Measurements from ENCODE around the gene ATAD1. TPM values are rescaled to one million over a fixed set of nuclear protein-coding genes. Genes with fewer than 3 reads are reported as not detected.

ATAD1 gene
- total RNA-seq, 1 experiment from 2014 or later, result 46.7 TPM

- no peak for TF ChIP-seq AFF4 (CRISPR knock-in tag; IDR thresholded peaks at IDR 0.05; ENCODE audit: borderline replicate concordance)
Observed at GRCh38 chr10:87722716-87723115, 95.3 kb downstream of the ATAD1 start (continued).

- CTCF ChIA-PET, result no interaction called here
- Mint-ChIP-seq H3K4me3 (no peak overlapping the region), H3K36me3 (peaks cover 4% of the 10 kb centered on the region; the same call in 1 of the 2 replicates), H3K27ac (no peak overlapping the region), H3K27me3 (ENCODE audit: low read depth) (no peaks in the 10 kb centered on the region), H3K9me3 (no peaks in the 10 kb centered on the region), H3K4me1 (0 out of 2 replicates have a peak, but pooled peaks cover 5% of the 10 kb centered on the region)
- TF ChIP-seq ATF1 (CRISPR knock-in tag; IDR thresholded peaks at IDR 0.05) (no peak), SMAD3 (CRISPR knock-in tag; IDR thresholded peaks at IDR 0.05; ENCODE audit: borderline replicate concordance) (no peak), ERG (CRISPR knock-in tag; IDR thresholded peaks at IDR 0.05) (no peak), E2F1 (CRISPR knock-in tag; IDR thresholded peaks at IDR 0.05) (no peak), ZNF121 (CRISPR knock-in tag; IDR thresholded peaks at IDR 0.05) (no peak), AFF4 (CRISPR knock-in tag; IDR thresholded peaks at IDR 0.05; ENCODE audit: borderline replicate concordance) (no peak), ATF2 (CRISPR knock-in tag; IDR thresholded peaks at IDR 0.05; ENCODE audit: borderline replicate concordance, low read depth) (no peak), ZNF416 (CRISPR knock-in tag; IDR thresholded peaks at IDR 0.05) (no peak), USF1 (CRISPR knock-in tag; IDR thresholded peaks at IDR 0.05) (no peak), ZSCAN18 (CRISPR knock-in tag; IDR thresholded peaks at IDR 0.05) (no peak), HMGA2 (CRISPR knock-in tag; IDR thresholded peaks at IDR 0.05) (no peak)
- DNase-seq (ENCODE audit: low spot score) (no peak), ATAC-seq (no peak)
- POLR2A ChIA-PET, result interaction anchor here (0.6 kb wide), 1 partner anchor 188 kb away, joined by 7 read pairs; no protein-coding TSS in a partner anchor
Observed at GRCh38 chr10:87721781-87722180, 96.2 kb downstream of the ATAD1 start.

Data from WTC11 (cell line).